Right ventricle myocardium inferior (tissue), 1 donor: ENCODE results near the gene COPZ2. TPM values are rescaled to one million over a fixed set of nuclear protein-coding genes. Genes with fewer than 3 reads are reported as not detected.
"Not testable (repeated sequence)": the region's sequence is repeated elsewhere in the genome, so short reads cannot be mapped to it uniquely, and the experiment has no call there.

Experiments used
- ATAC-seq: fragments of 200-7000 bp; cut with Tn5 transposase; one replicate; pipeline ENCODE4 v1.9.1; 2020; ENCODE audit warnings: mild to moderate bottlenecking, moderate library complexity
- DNase-seq: peaks from one replicate; pipeline ENCODE4 v3.0.0; 2021; ENCODE audit errors: missing footprints
- intact Hi-C: fragments of 100-400 bp; cut with DNase I; formaldehyde crosslinking; loops from one replicate; pipeline ENCODE4 v1.11.0; 2022
- total RNA-seq: library from RNA; stranded (reverse); fragmentation: NEBNext Ultra II Directional; extraction: Animal tissue kit (Norgen Biotek cat#: 25700); gene quantifications from one replicate; pipeline ENCODE4 v1.2.1, GENCODE V29; 2021
- donor health status: DM: no; HTN: yes; CAD: no; lungs with severe emphysema.

COPZ2 gene
- total RNA-seq, 1 donor from 2014 or later = 52.9 TPM

- DNase-seq = no peak
- no peak for ATAC-seq
- intact Hi-C loops = no loop called here
These were observed 40.0 kb downstream of the COPZ2 start for GRCh38 chr17:47997586-47997985.

DNA sequence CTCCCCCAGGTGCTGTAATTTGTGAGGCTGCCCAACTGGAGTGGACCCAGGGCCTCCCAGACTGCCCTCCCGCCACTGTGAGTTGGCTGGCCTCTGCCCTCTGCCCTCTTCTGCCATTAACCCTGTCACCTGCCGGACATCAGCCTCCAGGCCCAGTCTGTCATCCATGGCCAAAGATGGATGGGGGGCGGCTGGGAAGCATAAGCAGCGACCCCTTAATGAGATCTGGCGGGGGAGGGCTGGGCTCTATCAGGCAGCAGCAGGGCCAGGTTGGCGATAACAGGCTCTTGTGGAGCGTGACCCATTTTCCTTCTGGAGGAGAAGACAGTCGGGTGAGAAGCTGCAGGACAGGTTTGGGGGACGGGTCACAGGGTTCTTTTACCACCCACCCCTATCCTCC lies 41.4 kb downstream of the COPZ2 start:
- ATAC-seq = no peak
- intact Hi-C loops = no loop called here
- DNase-seq = no peak

- no peak for ATAC-seq
- intact Hi-C loops = no loop called here
These were observed 42.2 kb downstream of the COPZ2 start for GRCh38 chr17:47995241-47995935.

GRCh38 chr17:47994724-47995123 lies 42.9 kb downstream of the COPZ2 start:
- no peak for ATAC-seq
- DNase-seq = no peak
- intact Hi-C loops = no loop called here

More at GRCh38 chr17:47995241-47995935, 42.2 kb downstream of the COPZ2 start:
- DNase-seq = no peak

DNA sequence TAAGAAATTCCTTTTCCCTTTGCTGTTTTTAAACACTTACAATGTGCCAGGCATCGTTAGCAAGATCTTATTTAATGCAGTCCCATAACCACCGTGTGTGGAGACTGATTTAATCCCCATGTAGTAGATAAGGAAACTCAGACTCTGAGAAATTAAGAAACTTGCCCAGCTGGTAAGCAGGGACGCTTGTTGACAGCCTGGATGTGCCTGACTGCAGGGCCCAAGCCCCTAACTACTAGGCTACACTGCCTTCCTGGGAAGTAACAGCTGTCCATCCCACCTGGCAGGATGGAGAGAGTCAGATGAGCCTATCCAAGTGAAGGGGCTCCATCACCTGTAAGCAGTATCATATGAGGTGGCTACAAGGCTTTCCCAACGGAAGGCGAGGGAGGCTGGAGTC lies 43.6 kb downstream of the COPZ2 start:
- DNase-seq (no peak), ATAC-seq (no peak)
- intact Hi-C loops = no loop called here

- ATAC-seq (no peak), DNase-seq (no peak)
- intact Hi-C loops = no loop called here
These were observed 44.5 kb downstream of the COPZ2 start for GRCh38 chr17:47993031-47993564.

DNA sequence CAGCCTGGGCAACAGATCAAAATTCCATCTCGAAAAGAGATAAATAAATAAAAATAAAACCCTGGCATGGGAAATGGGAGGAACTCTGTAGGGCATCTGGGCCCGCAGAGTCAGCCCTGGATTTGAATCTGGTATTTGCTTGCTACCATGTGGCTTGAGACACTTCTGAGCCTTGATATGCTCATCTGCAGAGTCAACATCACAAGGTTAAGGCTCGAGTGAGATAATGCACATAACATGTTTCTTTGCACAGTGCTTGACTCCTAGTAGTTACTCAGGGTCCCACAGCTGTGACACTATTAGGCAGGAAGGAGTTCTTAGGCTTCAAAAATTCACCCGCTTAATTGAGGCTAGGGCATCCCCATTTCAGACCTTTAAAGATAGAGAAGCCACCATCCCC lies 45.4 kb downstream of the COPZ2 start:
- ATAC-seq (peak; percentile 33), DNase-seq (no peak)
- intact Hi-C loops = no loop called here

DNA sequence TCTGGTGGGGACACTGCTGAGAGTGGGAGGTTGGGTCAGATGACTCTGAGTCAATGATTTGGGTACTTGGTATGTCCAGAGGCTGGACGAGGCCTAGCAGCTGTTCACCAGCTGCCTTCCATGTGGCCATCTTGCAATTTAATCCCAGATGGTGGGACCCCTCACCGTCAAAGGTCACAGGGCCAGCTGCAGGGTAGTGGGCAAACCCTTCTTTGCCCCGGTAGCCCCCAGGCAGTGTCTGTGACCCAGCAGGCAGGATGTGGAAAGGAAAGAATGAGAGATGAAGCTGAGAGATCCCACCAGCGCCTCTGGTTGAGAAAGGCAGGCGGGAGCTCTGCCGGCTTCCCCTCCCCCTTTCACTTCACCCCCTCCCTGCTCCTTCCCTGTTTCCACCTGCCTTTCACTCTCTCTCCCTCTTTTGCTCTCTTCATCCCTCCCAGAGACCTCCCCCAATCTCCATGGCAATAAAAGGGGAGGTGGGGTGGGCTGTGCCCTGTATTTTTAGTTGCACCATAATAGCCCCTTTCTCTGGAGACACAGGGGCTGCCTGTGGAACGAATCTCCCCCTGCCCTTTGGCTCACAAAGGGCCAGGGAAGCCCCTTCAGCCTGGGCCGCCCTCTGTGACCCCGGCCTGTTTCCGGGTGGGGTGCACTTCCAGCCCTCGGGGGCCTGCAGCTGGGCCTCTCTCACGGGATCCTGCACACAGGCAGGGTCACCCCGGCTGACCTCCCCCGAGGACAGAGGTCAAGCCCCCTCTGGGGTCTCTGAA lies 46.5 kb downstream of the COPZ2 start:
- DNase-seq (no peak), ATAC-seq (no peak)
- intact Hi-C loops = no loop called here

DNA sequence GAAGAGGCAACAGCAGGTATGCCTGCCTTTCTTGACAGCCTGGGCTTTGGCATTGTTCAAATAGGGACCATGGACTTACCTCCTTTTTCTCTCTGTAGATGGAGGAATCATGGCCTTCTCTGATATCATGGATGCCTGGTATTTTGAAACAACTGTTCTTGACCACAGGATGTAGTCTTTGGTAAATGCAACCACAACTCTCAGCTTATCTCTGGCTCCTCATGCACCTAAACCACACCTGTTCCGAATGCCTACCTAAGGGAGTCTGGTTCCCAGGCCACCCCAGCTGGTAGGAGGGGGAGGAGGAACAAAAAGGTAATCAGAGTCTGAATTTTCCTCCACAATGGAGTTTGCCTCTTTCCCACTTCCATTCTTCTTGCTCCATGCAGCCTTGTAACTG lies 47.9 kb downstream of the COPZ2 start:
- DNase-seq (no peak), ATAC-seq (no peak)
- intact Hi-C loops = no loop called here

GRCh38 chr17:47989159-47989558 lies 48.4 kb downstream of the COPZ2 start:
- intact Hi-C loops = no loop called here
- no peak for DNase-seq
- ATAC-seq = no peak

- intact Hi-C loops, ATAC-seq, DNase-seq: not testable (repeated sequence)
These were observed 49.2 kb downstream of the COPZ2 start for GRCh38 chr17:47988445-47988844.

DNA sequence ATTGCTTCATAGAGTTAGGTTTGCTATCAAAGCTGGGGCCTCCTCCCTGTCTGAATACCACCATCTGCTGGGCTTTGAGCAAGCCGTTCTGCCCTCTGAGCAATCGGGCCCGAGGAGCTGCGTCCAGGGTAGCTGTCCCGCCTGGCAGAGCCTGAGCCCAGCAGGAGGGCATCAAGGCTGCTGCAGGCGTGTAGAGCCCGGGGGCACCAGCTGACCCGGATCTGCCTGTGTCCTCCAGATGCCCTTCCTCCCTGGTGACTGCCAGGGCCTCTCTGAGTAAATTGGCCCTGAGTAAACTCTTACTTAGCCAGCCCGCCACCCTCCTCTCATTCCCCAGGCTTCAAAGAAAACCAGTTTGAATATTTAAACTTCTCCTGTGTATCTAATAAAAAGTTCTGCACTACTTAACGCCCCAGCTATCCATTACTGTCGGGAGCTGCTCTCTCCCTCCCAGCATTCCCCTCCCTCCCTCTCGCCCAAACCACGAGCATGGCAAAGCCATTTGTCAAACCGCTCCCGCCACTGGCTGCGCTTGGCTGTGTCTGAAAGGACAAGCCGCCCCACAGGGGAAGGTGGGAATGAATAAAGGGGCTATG lies 50.3 kb downstream of the COPZ2 start:
- ATAC-seq (no peak), DNase-seq (no peak)
- intact Hi-C loops = no loop called here

- no peak for ATAC-seq
- intact Hi-C loops = no loop called here
- no peak for DNase-seq
These were observed 51.1 kb downstream of the COPZ2 start for GRCh38 chr17:47986520-47986919.

DNA sequence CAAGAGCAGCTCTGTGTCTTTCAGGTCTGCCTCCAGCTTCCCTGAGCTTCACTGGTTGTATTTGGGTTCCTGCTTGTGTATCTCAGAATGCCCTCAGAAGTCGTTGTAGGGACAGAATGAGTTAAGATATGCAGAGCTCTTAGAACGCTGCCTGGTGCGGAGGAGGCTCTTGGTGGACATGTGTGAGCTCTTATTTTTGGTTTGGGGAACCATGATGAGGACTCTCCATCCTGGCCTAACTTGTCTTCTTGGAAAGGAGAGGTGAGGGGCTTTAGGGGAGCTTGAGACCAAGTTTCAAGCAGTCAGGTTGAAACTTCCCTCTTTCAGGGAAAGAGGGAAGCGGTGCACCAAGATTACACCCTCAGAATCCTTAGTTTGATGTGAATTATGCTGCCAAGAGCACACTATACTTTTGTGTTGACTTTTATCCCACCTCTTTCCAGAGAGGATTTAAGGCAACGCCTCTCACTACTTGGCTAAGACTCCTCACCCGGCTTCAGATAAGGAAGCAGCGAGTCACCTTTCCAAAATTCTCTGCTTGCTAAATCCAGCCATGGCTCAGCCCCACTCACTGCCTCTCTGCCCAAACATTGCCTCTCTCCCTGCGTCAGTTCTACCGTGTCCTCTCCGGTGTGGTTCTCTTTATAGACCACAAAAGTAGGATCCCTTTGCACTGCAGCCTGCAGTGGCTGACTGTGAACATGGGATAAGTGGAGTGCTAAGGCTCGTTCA lies 53.9 kb downstream of the COPZ2 start:
- DNase-seq (no peak), ATAC-seq (peak; percentile 59)
- intact Hi-C loops = no loop called here

- intact Hi-C loops = no loop called here
- no peak for DNase-seq
- ATAC-seq = no peak
These were observed 54.8 kb downstream of the COPZ2 start for GRCh38 chr17:47982645-47983390.

DNA sequence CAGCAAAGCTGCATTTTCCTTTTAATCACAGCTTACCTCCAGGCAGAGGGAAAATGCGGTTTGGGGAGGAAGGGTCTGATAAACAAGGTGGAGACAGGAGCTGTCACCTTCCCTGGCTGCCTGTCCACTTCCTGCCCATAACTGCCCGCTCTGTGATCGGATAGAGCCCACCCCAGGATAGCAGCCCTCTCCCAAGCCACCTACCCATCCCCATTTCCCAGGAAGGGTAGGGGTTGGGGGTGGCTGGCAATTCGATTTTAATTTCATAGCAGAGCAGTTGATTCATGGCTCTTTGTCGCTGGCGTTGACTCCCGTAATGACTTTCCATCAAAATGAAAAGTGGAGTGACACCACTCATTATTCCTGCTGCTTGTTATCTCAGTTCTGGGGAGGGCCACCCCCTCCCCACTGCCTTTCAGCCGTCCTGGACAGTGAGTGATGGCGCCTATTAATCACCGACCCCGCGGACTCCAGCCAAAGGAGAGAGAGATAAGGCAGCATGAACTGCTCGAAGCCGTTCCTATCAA lies 55.4 kb downstream of the COPZ2 start:
- ATAC-seq (no peak), DNase-seq (no peak)
- intact Hi-C loops = no loop called here

- intact Hi-C loops = no loop called here
- no peak for DNase-seq
- no peak for ATAC-seq
These were observed 56.1 kb downstream of the COPZ2 start for GRCh38 chr17:47981462-47981861.

DNA sequence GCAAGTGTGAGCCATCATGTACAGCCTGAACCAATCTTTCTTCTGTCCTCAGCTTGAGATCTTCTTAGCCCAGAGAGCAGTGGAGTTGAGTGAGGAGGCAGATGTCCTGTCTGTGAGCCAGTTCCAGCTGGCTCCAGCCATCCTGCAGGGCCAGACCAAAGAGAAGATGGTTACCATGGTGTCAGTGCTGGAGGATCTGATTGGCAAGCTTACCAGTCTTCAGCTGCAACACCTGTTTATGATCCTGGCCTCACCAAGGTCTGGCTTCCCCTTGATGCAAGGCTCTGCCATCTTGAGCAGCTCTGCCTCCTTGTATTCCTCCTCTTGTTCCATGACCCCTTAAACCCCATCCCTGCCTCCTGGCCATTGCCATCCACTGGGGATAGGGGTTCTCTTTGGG lies 57.1 kb downstream of the COPZ2 start:
- no peak for ATAC-seq
- intact Hi-C loops = no loop called here
- no peak for DNase-seq
